Lower lobe of right lung (tissue), 2 donors: Measurements from ENCODE around the gene PRDM11. TPM values are rescaled to one million over a fixed set of nuclear protein-coding genes. Genes with fewer than 3 reads are reported as not detected.

ENCODE experiments used
- ATAC-seq, 2 donors: fragments of 200-7000 bp; cut with Tn5 transposase; one replicate each; pipeline ENCODE4 v1.9.1; 2020 to 2022; ENCODE audit warnings: mild to moderate bottlenecking in 2 of 2, moderate library complexity in 2 of 2
- DNase-seq: peaks from one replicate; pipeline ENCODE4 v3.0.0-alpha.2; 2020
- H3K27ac ChIP-seq: fragments of 200-600 bp; one replicate; pipeline ENCODE4 v1.8.0; 2022
- H3K27me3 ChIP-seq: fragments of 200-600 bp; one replicate; pipeline ENCODE4 v1.8.0; 2022; ENCODE audit warnings: low read depth
- H3K36me3 ChIP-seq: fragments of 200-600 bp; one replicate; pipeline ENCODE4 v1.8.0; 2022; ENCODE audit warnings: mild to moderate bottlenecking
- H3K4me1 ChIP-seq: fragments of 200-600 bp; one replicate; pipeline ENCODE4 v1.8.0; 2022
- H3K4me3 ChIP-seq: fragments of 200-600 bp; one replicate; pipeline ENCODE4 v1.8.0; 2022; ENCODE audit warnings: mild to moderate bottlenecking
- H3K9me3 ChIP-seq: fragments of 200-600 bp; one replicate; pipeline ENCODE4 v1.8.0; 2022
- intact Hi-C: fragments of 100-400 bp; cut with DNase I; formaldehyde crosslinking; loops from one replicate; pipeline ENCODE4 v1.11.0; 2022
- total RNA-seq: library from RNA; stranded (reverse); fragmentation: NEBNext Ultra II Directional; extraction: Animal tissue kit (Norgen Biotek cat#: 25700); gene quantifications from one replicate; pipeline ENCODE4 v1.2.1, GENCODE V29; 2021
- TF ChIP-seq, protein P1 (sequence below): fragments of 200-600 bp; IDR thresholded peaks from one replicate; pipeline ENCODE4 v1.8.0; 2022; ENCODE audit warnings: antibody characterized with exemption, mild to moderate bottlenecking
- donor health status: DM: no; HTN: yes; CAD: no; lungs with severe emphysema.

Gene PRDM11
- total RNA-seq, 1 donor from 2014 or later: 15.1 TPM

DNA sequence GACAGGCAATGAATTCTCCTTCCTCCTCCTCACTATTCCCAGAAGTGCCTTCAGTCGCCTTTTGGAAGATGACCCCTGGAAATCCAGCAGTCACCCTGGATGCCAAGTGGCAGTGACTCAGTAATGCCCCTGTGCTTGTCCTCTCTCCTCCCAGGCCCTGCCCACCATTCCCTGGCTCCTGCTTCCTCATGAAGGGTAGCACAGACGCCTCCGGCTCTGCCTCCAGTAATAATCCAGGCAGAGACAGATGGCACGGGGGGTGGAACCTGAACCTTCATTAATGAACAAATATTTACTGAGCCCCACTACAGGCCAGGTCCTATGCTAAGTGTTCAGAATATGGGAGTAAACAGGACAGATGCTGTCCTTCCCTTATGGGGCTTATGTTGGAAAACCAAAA, 116.5 kb downstream of the PRDM11 start:
- intact Hi-C loops: no loop called here
- H3K9me3 ChIP-seq: no peaks in the 10 kb centered on the region
- DNase-seq: no peak

DNA sequence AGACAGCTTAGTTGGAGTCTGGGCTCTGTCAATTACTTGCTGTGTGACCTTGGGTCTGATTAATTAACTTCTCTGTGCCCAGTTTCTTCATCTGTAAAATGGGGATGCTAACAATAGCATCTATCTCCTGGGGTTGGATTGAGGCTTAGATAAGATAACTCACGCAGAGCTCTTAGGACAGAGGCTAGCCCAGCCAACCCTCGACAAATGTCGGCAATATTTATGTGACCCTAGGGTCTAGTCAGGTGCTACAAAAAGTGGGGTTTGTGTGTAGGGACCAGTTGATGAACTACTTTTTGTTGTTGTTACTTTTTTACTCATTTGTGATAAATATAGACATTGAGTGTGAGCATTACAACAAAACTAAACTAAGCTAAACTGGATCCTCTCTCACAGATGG, 117.3 kb downstream of the PRDM11 start:
- ATAC-seq: no peak
- Histone ChIP-seq H3K27me3 (peaks cover 16% of the 10 kb centered on the region), H3K4me1 (no peaks in the 10 kb centered on the region), H3K9me3 (no peaks in the 10 kb centered on the region), H3K36me3 (no peaks in the 10 kb centered on the region), H3K4me3 (no peak overlapping the region), H3K27ac (no peak overlapping the region)
- intact Hi-C loops: no loop called here
- no peak for DNase-seq
- TF ChIP-seq, protein P1, sequence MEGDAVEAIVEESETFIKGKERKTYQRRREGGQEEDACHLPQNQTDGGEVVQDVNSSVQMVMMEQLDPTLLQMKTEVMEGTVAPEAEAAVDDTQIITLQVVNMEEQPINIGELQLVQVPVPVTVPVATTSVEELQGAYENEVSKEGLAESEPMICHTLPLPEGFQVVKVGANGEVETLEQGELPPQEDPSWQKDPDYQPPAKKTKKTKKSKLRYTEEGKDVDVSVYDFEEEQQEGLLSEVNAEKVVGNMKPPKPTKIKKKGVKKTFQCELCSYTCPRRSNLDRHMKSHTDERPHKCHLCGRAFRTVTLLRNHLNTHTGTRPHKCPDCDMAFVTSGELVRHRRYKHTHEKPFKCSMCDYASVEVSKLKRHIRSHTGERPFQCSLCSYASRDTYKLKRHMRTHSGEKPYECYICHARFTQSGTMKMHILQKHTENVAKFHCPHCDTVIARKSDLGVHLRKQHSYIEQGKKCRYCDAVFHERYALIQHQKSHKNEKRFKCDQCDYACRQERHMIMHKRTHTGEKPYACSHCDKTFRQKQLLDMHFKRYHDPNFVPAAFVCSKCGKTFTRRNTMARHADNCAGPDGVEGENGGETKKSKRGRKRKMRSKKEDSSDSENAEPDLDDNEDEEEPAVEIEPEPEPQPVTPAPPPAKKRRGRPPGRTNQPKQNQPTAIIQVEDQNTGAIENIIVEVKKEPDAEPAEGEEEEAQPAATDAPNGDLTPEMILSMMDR: no peak

More for the DNA sequence above, 116.5 kb downstream of the PRDM11 start:
- Histone ChIP-seq H3K4me3 (no peak overlapping the region), H3K27ac (no peak overlapping the region), H3K36me3 (no peaks in the 10 kb centered on the region), H3K4me1 (no peaks in the 10 kb centered on the region), H3K27me3 (peaks cover 13% of the 10 kb centered on the region)
- TF ChIP-seq, protein P1: no peak
- ATAC-seq: no peak

DNA sequence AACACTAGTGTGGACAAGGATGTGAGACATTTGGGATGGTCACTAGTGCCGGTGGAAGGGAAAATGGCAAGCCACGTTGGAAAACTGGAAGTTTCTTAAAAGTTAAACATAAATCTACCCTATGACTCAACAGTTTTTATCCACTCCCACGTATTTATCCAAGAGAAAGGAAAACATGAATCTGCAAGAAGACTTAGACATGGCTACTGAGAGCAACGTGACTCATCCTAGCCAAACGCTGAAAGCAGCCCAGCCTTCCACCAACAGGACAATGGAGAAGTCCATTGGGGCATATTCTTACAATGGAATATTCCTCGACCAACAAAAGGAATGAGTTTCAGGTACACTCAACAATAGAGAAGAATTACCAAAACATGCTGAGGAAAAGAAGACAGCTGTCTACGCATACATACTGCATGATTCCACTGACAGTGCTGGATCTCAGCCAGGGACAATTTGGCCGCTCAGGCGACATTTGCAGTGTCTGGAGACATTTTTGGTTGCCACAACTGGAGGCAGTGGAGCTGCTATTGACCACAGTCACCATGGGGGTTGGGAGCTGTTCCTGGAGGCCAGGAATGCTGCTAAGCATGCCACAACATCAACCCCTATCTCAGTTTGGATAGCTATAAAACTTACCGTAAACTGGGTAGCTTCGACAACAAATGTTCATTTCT, 118.5 kb downstream of the PRDM11 start:
- Histone ChIP-seq H3K27ac (no peak overlapping the region), H3K36me3 (no peaks in the 10 kb centered on the region), H3K4me1 (no peaks in the 10 kb centered on the region), H3K27me3 (peaks cover 19% of the 10 kb centered on the region), H3K9me3 (no peaks in the 10 kb centered on the region), H3K4me3 (no peak overlapping the region)
- ATAC-seq (no peak), DNase-seq (no peak)
- TF ChIP-seq, protein P1: no peak
- intact Hi-C loops: no loop called here

DNA sequence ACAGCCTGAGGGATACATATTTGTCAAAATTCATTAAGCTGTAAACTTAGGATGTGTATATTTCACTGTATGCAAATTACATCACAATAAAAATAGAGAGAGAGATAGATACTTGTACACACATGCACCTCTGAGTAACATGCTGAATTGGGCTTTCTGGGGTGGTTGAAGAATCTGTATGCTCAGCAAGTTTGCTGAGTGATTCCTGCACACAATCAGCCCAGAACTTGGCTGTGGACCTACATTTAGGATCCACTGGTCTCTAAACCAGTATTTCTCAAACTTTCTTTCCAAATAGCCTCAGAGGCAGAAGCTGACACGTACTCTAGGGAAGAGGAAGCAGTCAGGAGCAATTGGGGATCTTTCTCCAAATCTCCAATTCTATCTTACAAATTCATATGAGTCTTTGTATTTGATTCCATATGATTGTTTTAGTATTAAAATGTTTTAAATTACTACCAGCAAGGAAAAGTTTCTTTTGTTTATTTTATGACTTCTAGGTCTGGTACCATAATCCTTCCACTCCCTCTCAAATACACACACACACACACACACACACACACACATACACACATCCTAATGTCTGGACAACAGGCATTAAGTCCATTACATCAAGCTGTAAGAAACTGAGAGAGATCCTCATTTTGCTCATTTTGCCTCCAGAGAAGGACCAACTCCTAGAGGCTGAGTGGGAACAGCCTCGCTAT, 119.7 kb downstream of the PRDM11 start:
- intact Hi-C loops: no loop called here

DNA sequence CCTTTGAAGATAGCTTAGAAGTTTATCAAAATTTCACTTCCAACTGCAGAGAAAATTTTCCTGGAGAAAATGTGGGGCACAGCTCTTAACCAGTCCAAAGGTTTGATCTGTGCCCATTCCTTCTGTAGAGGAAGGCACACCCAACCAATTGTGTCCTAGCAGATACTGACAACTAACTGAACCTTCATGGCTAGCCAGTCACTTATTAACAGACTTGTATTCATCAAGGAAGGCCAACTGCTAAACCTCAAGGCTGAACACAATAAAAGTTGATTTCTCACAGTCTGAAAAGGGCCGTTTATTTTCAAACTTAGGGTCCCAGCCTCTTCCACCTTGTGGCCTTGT, 120.2 kb downstream of the PRDM11 start:
- Histone ChIP-seq H3K4me1 (no peaks in the 10 kb centered on the region), H3K4me3 (no peak overlapping the region), H3K9me3 (no peaks in the 10 kb centered on the region), H3K27ac (no peak overlapping the region), H3K27me3 (peaks cover 19% of the 10 kb centered on the region), H3K36me3 (no peaks in the 10 kb centered on the region)
- ATAC-seq (no peak), DNase-seq (no peak)
- TF ChIP-seq, protein P1: no peak
- intact Hi-C loops: no loop called here

More for the DNA sequence above, 119.7 kb downstream of the PRDM11 start:
- DNase-seq: no peak
- TF ChIP-seq, protein P1: no peak
- Histone ChIP-seq H3K36me3 (no peaks in the 10 kb centered on the region), H3K27ac (no peak overlapping the region), H3K4me3 (no peak overlapping the region), H3K4me1 (no peaks in the 10 kb centered on the region), H3K27me3 (peaks cover 19% of the 10 kb centered on the region), H3K9me3 (no peaks in the 10 kb centered on the region)
- ATAC-seq: no peak
